Ovary (tissue), 3 donors: ENCODE measurements around the gene ZNF638.

ENCODE experiments used
- CTCF ChIP-seq, 3 donors: fragments of 450-650 bp in 2 of 3; fragments of 200-600 bp in 1 of 3; IDR thresholded peaks; one replicate each; pipeline versions ENCODE4 v1.5.1 to v1.8.0; 2016 to 2022; ENCODE audit warnings: antibody characterized with exemption in 3 of 3, mild to moderate bottlenecking in 1 of 3
- EP300 ChIP-seq: sonication (generic); formaldehyde crosslinking; IDR thresholded peaks from one replicate; pipeline ENCODE4 v1.6.1; 2017; ENCODE audit warnings: antibody characterized with exemption
- POLR2A ChIP-seq: fragments of 450-650 bp; IDR thresholded peaks from one replicate; pipeline ENCODE4 v1.6.1; 2017; ENCODE audit warnings: antibody characterized with exemption, mild to moderate bottlenecking, moderate library complexity
- donor health status: DM: no; HTN: no; CAD: no.

- TF ChIP-seq CTCF (IDR thresholded peaks at IDR 0.05): no peak
- TF ChIP-seq POLR2A: no peak
- TF ChIP-seq EP300: no peak
Observed at GRCh38 chr2:71347517-71347916, 15.9 kb downstream of the ZNF638 start.
